Umbilical cord (tissue), 2 donors: ENCODE measurements around the gene CLSTN2. TPM values are rescaled to one million over a fixed set of nuclear protein-coding genes. Genes with fewer than 3 reads are reported as not detected.
A peak's percentile ranks its signal among the peaks of the same experiment; 100 is the strongest.

Experiments used
- DNase-seq: peaks from one replicate; pipeline ENCODE4 v3.0.0-alpha.2; 2015; ENCODE audit warnings: low spot score
- total RNA-seq: library from RNA; depleted of rRNA; stranded (reverse); fragments of >200 nt; gene quantifications from one replicate; pipeline ENCODE4 v1.2.3, GENCODE V29; 2014; ENCODE audit warnings: low replicate concordance; ENCODE audit not compliant: insufficient read depth

CLSTN2 gene
- total RNA-seq, 1 donor from 2014 or later = 8.9 TPM

DNA sequence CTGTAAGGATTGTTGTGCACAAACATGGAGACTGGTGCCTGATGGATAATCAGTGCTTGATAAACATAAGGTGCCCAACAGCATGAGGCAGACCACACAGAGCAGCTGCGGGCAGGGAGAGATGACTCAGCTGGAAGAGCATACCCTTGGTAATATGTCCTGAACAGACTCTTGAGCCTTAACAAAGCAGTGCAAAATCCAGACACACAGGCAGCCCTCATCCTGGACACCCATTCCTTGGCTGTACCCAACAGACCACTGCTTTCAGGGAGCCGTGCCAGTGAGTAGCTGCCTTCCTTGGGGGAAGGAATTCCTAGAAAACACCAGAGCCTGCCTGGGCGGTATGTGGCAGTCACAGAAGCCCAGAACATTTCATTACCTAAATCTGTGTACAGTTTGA, 156.2 kb downstream of the CLSTN2 start:
- DNase-seq = peak; percentile 35

GRCh38 chr3:140092848-140093536, 158.0 kb downstream of the CLSTN2 start:
- no peak for DNase-seq

DNA sequence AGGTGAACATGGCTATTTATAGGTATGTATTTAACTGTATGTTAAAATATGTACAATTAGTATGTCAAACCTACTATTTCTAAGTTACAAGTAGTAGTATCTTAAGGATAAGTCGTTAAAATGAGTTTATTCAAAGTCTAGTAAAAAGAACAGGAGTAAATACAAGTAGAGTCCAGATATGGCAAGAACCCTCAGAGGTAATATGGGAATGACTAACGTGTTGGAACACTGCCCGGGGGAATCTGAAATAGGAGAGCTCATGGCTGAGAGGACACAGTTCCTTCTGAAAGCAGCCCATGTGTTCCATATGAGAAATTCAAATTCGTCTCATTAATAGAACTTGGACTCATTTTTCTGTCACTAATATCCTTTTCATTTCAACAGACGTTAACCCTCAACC, 158.8 kb downstream of the CLSTN2 start:
- peak; percentile 94 for DNase-seq

DNA sequence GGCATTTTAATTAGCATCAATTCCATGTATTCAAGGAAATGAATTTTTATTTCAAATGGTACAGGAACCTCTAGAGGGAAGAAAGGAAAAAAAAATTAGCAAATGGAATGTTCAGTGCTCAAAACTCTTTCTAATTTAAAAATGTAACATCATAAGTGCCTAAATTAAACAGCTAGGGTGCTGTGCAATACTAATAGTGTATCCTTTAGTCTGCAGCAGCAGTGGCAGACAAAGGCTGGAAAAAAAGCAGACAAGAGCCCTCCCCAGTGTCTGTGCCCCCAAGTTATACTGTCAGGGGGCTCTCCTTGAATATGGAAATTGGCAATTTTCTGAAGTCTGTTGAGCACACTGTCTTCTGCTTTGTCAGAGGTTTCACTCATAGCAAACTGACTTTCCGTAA, 159.5 kb downstream of the CLSTN2 start:
- no peak for DNase-seq

DNA sequence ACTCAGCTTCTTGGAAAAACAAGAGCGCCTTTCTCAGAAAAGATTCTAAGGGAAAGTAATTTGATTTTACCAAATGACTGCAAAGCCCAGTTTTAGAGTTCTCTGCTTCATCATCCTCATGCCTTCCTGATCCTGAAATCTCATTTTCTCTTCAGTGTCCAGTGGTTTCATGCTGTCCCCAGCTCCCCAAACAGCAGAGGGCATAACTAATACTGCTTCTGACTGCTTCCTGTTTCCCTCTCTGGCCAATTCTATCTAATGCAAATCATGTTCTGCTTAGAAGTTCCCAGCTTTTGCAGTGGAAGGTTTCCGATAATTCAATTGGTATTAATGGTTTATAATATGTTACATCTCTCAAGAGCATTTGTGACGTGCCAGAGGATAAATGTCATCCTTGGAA, 161.1 kb downstream of the CLSTN2 start:
- no peak for DNase-seq

DNA sequence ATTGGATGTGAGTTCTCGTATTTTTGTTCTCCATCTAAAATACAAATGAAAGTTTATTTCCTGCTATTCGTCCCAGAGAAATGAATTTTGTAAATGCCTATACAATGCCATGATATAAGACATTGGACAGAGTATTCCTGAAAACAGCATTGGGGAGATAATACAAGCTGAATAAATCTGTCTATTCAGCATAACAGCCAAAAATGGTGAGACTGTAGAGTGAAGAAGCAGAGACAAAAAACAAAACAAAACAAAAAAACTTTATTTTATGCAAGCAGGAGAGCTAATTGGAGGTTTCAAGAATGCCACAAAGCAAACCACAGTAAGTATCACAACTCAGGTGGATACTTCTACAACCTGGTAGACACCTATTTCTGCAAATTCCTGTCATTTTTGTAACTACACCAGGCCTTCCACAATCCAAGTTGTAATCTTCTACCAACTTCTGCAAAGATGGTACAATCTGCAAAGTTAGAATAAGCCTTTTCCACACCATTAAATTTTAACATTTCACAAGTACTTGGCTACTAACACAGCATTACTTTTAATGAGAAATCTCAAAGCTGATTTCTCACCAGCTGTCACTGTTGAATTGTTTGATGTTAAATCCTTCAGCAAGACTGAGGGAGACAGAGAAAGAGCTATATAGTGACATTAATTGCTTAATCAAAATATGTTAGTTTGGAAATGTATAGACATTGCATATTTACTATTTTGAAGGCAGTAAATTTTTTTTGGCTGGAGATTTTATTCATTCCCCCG, 163.1 kb downstream of the CLSTN2 start:
- no peak for DNase-seq

DNA sequence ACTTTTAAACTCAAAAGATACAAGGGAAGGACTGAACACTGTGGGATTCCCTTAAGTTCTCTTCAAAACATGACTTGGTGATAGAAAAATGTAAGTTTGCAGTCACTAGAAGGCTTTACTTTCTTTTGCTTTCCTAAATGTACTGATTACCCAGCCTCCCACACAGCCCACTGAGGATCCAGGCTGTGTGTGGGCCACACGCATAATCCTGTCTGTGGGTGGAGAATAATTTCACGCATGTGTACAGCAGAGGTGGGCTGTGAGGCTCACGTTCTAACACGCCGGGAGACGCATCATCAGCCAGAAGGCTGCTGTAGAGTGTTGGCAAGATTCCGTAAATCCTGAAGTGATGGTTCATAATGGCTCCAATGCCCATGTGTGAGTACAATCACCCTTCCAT, 165.5 kb downstream of the CLSTN2 start:
- no peak for DNase-seq

DNA sequence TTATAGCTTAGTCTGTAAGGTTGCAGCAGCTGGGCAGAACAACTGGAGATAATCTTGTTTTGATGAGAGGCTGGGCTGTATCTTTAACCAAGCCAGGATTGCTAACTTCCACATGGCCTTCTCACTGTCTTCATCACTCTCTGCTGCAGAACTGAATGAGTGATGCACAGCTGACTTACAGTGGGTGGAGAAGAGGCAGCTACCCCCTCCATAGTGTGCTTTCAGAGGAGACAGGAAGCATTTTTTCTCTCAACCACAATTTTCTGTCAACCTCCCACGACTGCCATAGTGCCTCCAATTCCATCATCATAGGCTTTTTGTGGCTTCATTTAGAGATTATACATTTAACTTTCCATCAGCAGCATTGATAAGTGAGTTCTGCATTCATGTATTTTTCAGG, 168.2 kb downstream of the CLSTN2 start:
- DNase-seq = no peak

GRCh38 chr3:140103986-140104645, 169.1 kb downstream of the CLSTN2 start:
- no peak for DNase-seq

GRCh38 chr3:140113996-140114788, 179.2 kb downstream of the CLSTN2 start:
- no peak for DNase-seq

GRCh38 chr3:140114789-140115080, 179.8 kb downstream of the CLSTN2 start:
- no peak for DNase-seq

GRCh38 chr3:140117096-140117526, 182.1 kb downstream of the CLSTN2 start:
- no peak for DNase-seq

DNA sequence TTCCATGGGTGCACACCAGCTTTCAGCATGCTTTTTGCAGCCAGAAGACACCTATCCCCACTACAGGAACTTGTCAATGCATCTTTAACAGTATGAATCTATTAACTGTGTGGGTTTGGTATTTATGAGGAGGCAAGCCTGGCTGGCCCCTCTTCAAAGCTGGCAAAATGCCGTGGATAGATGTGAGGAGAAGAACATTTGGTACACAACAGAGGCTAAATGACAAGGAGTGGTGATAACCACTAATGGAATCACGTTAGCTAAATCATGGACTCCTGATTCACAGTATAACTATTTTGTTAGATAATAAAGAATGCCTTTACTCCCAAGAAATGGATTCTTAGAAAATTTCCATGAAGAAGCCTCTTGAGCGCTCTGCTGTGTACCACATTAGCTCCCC, 187.2 kb downstream of the CLSTN2 start:
- no peak for DNase-seq

DNA sequence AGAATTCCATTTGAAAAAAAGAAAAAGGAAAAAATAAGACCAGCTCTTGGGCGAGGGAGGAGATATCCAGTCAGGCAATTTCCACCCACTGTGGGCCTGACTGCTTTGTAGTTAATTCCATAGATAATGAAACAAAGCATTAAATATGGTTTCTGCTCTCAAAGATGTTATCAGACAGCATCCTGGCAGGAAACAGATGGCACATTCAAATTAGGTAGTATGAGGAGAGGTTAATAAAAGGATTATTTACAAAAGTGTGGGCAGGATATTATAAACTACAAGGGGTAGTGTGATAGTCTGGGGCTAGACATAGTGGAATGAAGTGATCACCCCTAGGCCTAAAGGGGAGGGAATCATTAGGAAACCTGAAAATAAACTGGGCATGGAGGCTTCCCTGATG, 193.2 kb downstream of the CLSTN2 start:
- no peak for DNase-seq

DNA sequence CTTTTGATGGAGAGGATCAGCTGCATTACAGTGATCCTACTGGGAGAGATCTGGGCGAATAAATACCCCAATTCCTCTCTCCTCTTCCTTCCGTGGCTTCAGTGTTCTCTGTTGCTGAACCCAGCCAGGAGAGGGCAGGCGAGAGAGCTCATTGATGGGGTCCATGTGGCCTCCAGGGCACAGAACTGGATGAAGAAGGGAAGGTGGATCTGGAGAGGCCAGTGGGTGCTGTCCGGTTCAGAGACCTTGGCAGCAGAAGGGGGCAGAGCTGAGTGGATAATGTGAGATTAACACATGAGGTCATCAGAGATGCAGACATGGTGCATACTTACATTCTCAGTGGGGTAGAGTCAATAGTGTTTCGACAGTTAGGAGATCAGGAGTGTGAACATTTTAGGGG, 193.6 kb downstream of the CLSTN2 start:
- no peak for DNase-seq

DNA sequence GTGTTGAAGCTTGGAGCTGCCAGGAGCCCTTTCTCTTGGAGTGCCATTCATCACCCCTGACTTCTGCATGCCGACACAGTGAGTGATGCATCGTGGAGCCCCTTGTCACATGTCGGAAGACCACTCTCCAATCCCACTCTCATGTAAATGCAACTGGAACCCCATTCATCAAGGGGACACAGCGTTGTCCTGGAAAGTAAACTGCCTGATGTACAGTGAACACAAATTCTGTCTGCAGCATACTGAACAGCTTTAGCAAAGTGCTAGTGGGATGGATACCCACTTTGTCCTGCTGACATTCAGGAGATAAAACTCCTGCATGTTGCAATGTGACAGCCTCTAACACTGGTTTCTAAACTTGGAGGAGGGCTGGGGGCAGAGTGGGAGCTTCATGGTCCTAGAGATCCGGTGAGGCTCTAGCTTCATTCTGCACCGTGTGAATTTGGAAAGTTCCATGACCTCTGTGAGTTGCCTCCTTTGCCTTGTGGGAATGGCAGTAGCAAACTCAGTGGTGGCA, 194.8 kb downstream of the CLSTN2 start:
- no peak for DNase-seq

GRCh38 chr3:140131895-140132294, 196.9 kb downstream of the CLSTN2 start:
- DNase-seq = no peak

DNA sequence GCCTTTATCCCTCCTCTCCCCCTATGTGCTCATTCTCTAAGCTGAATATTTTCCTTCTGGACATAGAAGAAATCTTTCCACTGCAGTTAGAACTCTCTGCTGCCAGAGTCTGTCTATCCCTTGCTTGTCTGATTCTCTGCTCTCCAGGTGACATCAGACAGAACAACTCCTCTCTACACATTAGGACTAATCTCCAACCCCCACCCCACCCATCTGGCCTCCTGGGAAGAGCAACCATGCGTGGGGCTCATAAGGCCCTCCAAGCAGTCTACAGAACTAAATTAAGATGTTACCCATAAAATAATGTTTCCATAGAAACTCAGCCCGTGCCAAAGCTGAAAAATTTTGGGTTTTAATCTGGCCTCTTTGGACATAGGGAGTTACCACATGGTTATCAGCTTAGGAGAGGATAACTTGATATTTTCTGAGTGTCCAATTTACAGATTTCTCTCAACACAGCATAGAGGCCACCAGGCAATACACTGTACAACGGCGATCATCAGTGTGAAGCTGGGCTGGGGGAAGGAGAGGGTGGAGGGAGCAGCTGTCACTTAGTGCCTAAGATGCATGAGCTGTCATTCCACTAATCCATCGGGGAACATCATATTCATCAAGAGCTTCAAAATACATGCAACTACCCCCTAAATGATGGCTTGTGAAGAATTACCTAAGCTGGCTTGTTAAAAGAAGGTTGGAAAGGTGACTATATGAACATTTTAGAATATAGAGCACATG, 199.4 kb downstream of the CLSTN2 start:
- no peak for DNase-seq

GRCh38 chr3:140135461-140135860, 200.5 kb downstream of the CLSTN2 start:
- peak; percentile 13 for DNase-seq

- no peak for DNase-seq
Measured at GRCh38 chr3:140143367-140144069, 208.5 kb downstream of the CLSTN2 start.

DNA sequence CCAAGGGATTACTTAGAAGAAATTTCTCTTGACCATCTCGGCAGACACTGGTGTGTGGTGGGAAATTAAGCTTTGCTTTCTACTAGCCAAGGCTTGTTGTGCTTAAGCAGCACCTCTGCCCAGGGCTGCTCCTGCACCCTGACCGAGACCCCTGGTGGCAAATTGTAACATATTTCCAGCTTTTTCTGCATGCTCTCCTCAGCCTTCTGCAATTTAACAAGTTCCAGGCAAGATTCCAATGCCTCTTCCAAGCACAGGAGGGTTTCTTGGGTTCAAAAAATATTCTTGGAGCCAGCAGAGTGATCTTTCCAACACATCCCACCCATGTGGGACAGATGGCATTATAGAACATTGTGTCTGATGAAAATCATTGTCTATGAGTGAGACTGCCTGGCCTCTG, 210.5 kb downstream of the CLSTN2 start:
- DNase-seq = no peak
